DND-41 (cell line): Measurements from ENCODE around the gene ZNF808.

Experiments
- EZH2 ChIP-seq: IDR thresholded peaks from 3 replicates; pipeline ENCODE4 v1.6.1; 2012; ENCODE audit warnings: borderline replicate concordance, low read depth, mild to moderate bottlenecking, moderate library complexity, low read length, inconsistent platforms; ENCODE audit not compliant: severe bottlenecking
- TF ChIP-seq, protein P1 (sequence below): IDR thresholded peaks from 2 replicates; pipeline ENCODE4 v1.5.1; 2012; ENCODE audit warnings: borderline replicate concordance, low read length, moderate library complexity, mild to moderate bottlenecking; ENCODE audit not compliant: poor library complexity, severe bottlenecking; ENCODE audit errors: extremely low read depth

DNA sequence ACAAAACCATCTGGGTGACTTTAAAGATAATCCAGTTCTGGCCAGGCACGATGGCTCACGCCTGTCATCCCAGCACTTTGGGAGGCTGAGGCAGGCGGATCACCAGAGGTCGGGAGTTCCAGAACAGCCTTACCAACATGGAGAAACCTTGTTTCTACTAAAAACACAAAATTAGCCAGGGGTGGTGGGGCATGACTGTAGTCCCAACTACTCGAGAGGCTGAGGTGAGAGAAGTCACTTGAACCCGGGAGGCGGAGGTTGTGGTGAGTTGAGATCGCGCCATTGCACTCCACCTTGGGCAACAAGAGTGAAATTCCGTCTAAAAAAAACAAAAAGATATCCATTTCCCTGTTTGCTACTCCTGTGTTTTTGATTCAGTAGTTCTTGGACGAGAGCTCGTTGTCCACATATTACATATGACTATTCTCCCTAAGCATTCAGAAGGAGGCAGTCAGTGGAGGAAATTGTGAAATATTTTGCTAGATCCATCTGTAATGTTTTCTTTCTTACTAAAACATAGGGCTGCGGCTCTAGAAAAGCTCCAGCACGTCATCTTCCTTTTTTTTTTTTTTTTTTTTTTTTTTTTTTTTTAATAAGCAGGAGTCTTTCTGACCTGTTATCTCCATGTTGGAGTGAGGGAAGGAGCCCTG is 76.2 kb downstream of the ZNF808 start:
- TF ChIP-seq, protein P1, sequence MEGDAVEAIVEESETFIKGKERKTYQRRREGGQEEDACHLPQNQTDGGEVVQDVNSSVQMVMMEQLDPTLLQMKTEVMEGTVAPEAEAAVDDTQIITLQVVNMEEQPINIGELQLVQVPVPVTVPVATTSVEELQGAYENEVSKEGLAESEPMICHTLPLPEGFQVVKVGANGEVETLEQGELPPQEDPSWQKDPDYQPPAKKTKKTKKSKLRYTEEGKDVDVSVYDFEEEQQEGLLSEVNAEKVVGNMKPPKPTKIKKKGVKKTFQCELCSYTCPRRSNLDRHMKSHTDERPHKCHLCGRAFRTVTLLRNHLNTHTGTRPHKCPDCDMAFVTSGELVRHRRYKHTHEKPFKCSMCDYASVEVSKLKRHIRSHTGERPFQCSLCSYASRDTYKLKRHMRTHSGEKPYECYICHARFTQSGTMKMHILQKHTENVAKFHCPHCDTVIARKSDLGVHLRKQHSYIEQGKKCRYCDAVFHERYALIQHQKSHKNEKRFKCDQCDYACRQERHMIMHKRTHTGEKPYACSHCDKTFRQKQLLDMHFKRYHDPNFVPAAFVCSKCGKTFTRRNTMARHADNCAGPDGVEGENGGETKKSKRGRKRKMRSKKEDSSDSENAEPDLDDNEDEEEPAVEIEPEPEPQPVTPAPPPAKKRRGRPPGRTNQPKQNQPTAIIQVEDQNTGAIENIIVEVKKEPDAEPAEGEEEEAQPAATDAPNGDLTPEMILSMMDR, result no peak
- TF ChIP-seq EZH2, result no peak
